Measurements from ENCODE around the gene SPO11.

DNA sequence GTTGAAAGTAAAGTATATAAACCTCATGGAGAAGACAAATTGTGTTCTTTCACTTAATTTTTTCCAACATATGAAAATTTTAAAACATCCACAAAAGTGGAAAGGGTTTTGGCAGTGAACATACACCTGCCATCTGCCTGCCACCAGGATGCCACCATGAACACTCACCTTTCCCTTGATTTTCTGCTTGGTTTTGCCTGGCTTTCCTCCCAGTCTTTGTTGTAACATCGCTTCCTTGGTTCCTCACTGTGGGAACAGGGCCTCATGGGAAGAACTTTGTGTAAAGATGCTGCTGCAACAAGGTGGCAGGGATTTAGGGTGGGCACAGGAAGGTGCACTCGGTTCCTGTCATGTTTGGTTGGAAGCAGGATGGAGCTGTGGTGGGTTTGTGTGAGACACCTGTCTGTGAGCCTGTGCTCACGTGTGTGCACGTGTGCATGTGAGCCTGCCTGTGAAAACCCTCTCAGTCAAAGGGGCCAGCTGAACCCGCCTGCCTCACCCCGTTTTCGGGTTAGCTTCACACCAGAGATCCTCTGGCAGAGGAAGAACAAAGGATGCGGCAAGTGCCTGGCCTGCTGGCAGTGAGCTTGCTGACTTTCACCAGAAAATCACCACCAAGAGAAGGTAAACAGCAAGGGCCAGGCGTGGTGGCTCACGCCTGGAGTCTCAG, 50.6 kb downstream of the SPO11 start:
- TF ChIP-seq POLR2A (IDR thresholded peaks at IDR 0.05; ENCODE audit: low read depth, low read length) (no peak), TAF1 (IDR thresholded peaks at IDR 0.05; ENCODE audit: borderline replicate concordance, low read depth, low read length) (no peak)
